AG04450 (cell line): Measurements from ENCODE around the gene AK8. TPM values are rescaled to one million over a fixed set of nuclear protein-coding genes. Genes with fewer than 3 reads are reported as not detected.

Experiments used
- CTCF ChIA-PET: fragments of 300-600, 350-600 bp; formaldehyde crosslinking; extraction: SDS; loops from one replicate; lab custom pipeline; 2022; ENCODE audit warnings: antibody characterized with exemption, inconsistent platforms; lab: Charles Lee
- POLR2A ChIA-PET: fragments of 350-600 bp; formaldehyde crosslinking; extraction: SDS; loops from one replicate; lab custom pipeline; 2021; ENCODE audit warnings: antibody characterized with exemption, inconsistent platforms; lab: Yijun Ruan, JAX
- DNase-seq: peaks from one replicate; pipeline ENCODE4 v3.0.0-alpha.2; 2011; ENCODE audit warnings: low read depth, low spot score
- H3K27ac ChIP-seq: one replicate; pipeline ENCODE4 v1.5.1; 2012; ENCODE audit warnings: low read depth, low read length, control low read depth
- H3K27me3 ChIP-seq: one replicate; pipeline ENCODE4 v1.6.0; 2012; ENCODE audit warnings: low read length; ENCODE audit not compliant: control insufficient read depth, insufficient read depth
- H3K4me3 ChIP-seq: 2 replicates; pipeline ENCODE4 v1.5.1; 2011; ENCODE audit warnings: mild to moderate bottlenecking, low read depth, low read length, control low read depth
- H3K9me3 ChIP-seq: 2 replicates; pipeline ENCODE4 v1.5.1; 2012; ENCODE audit warnings: low read length; ENCODE audit not compliant: control insufficient read depth, insufficient read depth
- CTCF ChIP-seq: IDR thresholded peaks from 2 replicates; pipeline ENCODE4 v1.5.1; 2011; ENCODE audit warnings: low read depth, low read length, control low read depth, inconsistent platforms
- polyA plus RNA-seq: library from polyadenylated mRNA; depleted of rRNA; stranded (reverse); fragments of >200 nt; gene quantifications from 2 replicates; pipeline ENCODE4 v1.2.3, GENCODE V29; 2011

Gene AK8
- polyA plus RNA-seq, 1 experiment: 0.14 TPM

GRCh38 chr9:132888151-132888550 is 10.1 kb upstream of the AK8 start:
- Histone ChIP-seq H3K27ac (no peak overlapping the region), H3K4me3 (no peak overlapping the region), H3K27me3 (no peaks in the 10 kb centered on the region), H3K9me3 (no peaks in the 10 kb centered on the region)
- ChIA-PET POLR2A (no interaction called here), CTCF (interaction anchor here (1.2 kb wide), 1 partner anchor 13 kb away, joined by 4 read pairs; no protein-coding TSS in a partner anchor)
- DNase-seq: no peak
- TF ChIP-seq CTCF: no peak

- no peaks in the 10 kb centered on the region for H3K27me3 ChIP-seq
- no peak overlapping the region for H3K4me3 ChIP-seq
- POLR2A ChIA-PET: no interaction called here
- CTCF ChIA-PET: no interaction called here
- H3K27ac ChIP-seq: no peak overlapping the region
- TF ChIP-seq CTCF: no peak
- no peak for DNase-seq
- no peaks in the 10 kb centered on the region for H3K9me3 ChIP-seq
Measured at GRCh38 chr9:132887181-132888120, 9.4 kb upstream of the AK8 start.

- CTCF ChIA-PET: no interaction called here
- POLR2A ChIA-PET: no interaction called here
Measured at GRCh38 chr9:132886334-132886725, 8.2 kb upstream of the AK8 start.

GRCh38 chr9:132885720-132886333 is 7.7 kb upstream of the AK8 start:
- TF ChIP-seq CTCF: no peak
- no peaks in the 10 kb centered on the region for H3K27me3 ChIP-seq
- no peak overlapping the region for H3K27ac ChIP-seq
- POLR2A ChIA-PET: no interaction called here
- CTCF ChIA-PET: no interaction called here
- no peak overlapping the region for H3K4me3 ChIP-seq
- no peak for DNase-seq
- no peaks in the 10 kb centered on the region for H3K9me3 ChIP-seq

More at GRCh38 chr9:132886334-132886725, 8.2 kb upstream of the AK8 start:
- Histone ChIP-seq H3K4me3 (no peak overlapping the region), H3K27ac (no peak overlapping the region), H3K27me3 (no peaks in the 10 kb centered on the region), H3K9me3 (no peaks in the 10 kb centered on the region)
- no peak for DNase-seq
- no peak for TF ChIP-seq CTCF
